ENCODE measurements around the gene CSPG4. TPM values are rescaled to one million over a fixed set of nuclear protein-coding genes. Genes with fewer than 3 reads are reported as not detected.
"Not testable (repeated sequence)": the region's sequence is repeated elsewhere in the genome, so short reads cannot be mapped to it uniquely, and the experiment has no call there.

Gene CSPG4
- total RNA-seq, 1 donor from 2014 or later = 9.1 TPM

GRCh38 chr15:75733761-75734651 is 21.4 kb upstream of the CSPG4 start:
- H3K4me3 ChIP-seq = no peak overlapping the region
- H3K27me3 ChIP-seq (ENCODE audit: low read depth) = no peaks in the 10 kb centered on the region
- peaks cover 38% of the 10 kb centered on the region for H3K4me1 ChIP-seq
- no peak for TF ChIP-seq CTCF (IDR thresholded peaks at IDR 0.05; ENCODE audit: borderline replicate concordance)
- intact Hi-C loops (cut with micrococcal nuclease) = loop anchor here (10.0 kb wide), 1 partner anchor 61 kb away; no protein-coding TSS in a partner anchor
- no peaks in the 10 kb centered on the region for H3K36me3 ChIP-seq
- no peak overlapping the region for H3K27ac ChIP-seq (replicated peaks)
- DNase-seq = no peak
- H3K9me3 ChIP-seq (replicated peaks) = no peaks in the 10 kb centered on the region

GRCh38 chr15:75732809-75733451 is 20.3 kb upstream of the CSPG4 start:
- H3K4me3 ChIP-seq = peak overlapping the region; percentile 17
- H3K9me3 ChIP-seq (replicated peaks) = no peaks in the 10 kb centered on the region
- peaks cover 27% of the 10 kb centered on the region for H3K4me1 ChIP-seq
- peak; percentile 92 for TF ChIP-seq CTCF (IDR thresholded peaks at IDR 0.05; ENCODE audit: borderline replicate concordance)
- H3K27me3 ChIP-seq (ENCODE audit: low read depth) = no peaks in the 10 kb centered on the region
- peak overlapping the region; percentile 48 for H3K27ac ChIP-seq (replicated peaks)
- DNase-seq = peak; percentile 71
- no peaks in the 10 kb centered on the region for H3K36me3 ChIP-seq
- intact Hi-C loops (cut with micrococcal nuclease) = loop anchor here (10.0 kb wide), 1 partner anchor 62 kb away; no protein-coding TSS in a partner anchor

GRCh38 chr15:75732177-75732808 is 19.6 kb upstream of the CSPG4 start:
- H3K27ac ChIP-seq (replicated peaks) = peak overlapping the region; percentile 48
- no peaks in the 10 kb centered on the region for H3K9me3 ChIP-seq (replicated peaks)
- peak overlapping the region; percentile 21 for H3K4me3 ChIP-seq
- DNase-seq = no peak
- intact Hi-C loops (cut with micrococcal nuclease) = loop anchor here (10.0 kb wide), 1 partner anchor 63 kb away; no protein-coding TSS in a partner anchor
- H3K4me1 ChIP-seq = peaks cover 21% of the 10 kb centered on the region
- no peak for TF ChIP-seq CTCF (IDR thresholded peaks at IDR 0.05; ENCODE audit: borderline replicate concordance)
- no peaks in the 10 kb centered on the region for H3K36me3 ChIP-seq
- no peaks in the 10 kb centered on the region for H3K27me3 ChIP-seq (ENCODE audit: low read depth)

- Histone ChIP-seq H3K4me1 (peaks cover 20% of the 10 kb centered on the region), H3K27ac (replicated peaks) (peak overlapping the region; percentile 48), H3K4me3 (peak overlapping the region; percentile 21), H3K36me3 (no peaks in the 10 kb centered on the region), H3K27me3 (ENCODE audit: low read depth) (no peaks in the 10 kb centered on the region), H3K9me3 (replicated peaks) (no peaks in the 10 kb centered on the region)
- peak; percentile 63 for DNase-seq
- intact Hi-C loops (cut with micrococcal nuclease) = loop anchor here (10.0 kb wide), 1 partner anchor 63 kb away; no protein-coding TSS in a partner anchor
- TF ChIP-seq CTCF (IDR thresholded peaks at IDR 0.05; ENCODE audit: borderline replicate concordance) = no peak
Observed at GRCh38 chr15:75731248-75732151, 18.9 kb upstream of the CSPG4 start.

- H3K27me3 ChIP-seq (ENCODE audit: low read depth); H3K4me3 ChIP-seq; DNase-seq; H3K27ac ChIP-seq (replicated peaks); H3K9me3 ChIP-seq (replicated peaks); H3K36me3 ChIP-seq: not testable (repeated sequence)
- intact Hi-C loops (cut with micrococcal nuclease) = loop anchor here (10.0 kb wide), 1 partner anchor 64 kb away; no protein-coding TSS in a partner anchor
- peaks cover 24% of the 10 kb centered on the region for H3K4me1 ChIP-seq
Observed at GRCh38 chr15:75730376-75731247, 18.0 kb upstream of the CSPG4 start.
